GM21381 (cell line): Measurements from ENCODE around the gene ZNF740.

ENCODE experiments used
- ATAC-seq: cut with Tn5 transposase; IDR thresholded peaks from one replicate; pipeline ENCODE4 v1.9.1; 2021; ENCODE audit warnings: mild to moderate bottlenecking, moderate library complexity; ENCODE audit not compliant: unreplicated experiment

ZNF740 gene

GRCh38 chr12:53212931-53213330, 32.4 kb downstream of the ZNF740 start:
- no peak for ATAC-seq

GRCh38 chr12:53213348-53213747, 32.8 kb downstream of the ZNF740 start:
- no peak for ATAC-seq

- ATAC-seq, result no peak
Observed at GRCh38 chr12:53214221-53214620, 33.7 kb downstream of the ZNF740 start.

GRCh38 chr12:53214687-53215455, 34.3 kb downstream of the ZNF740 start:
- ATAC-seq, result no peak

GRCh38 chr12:53215497-53215896, 35.0 kb downstream of the ZNF740 start:
- ATAC-seq, result no peak

GRCh38 chr12:53217051-53217930, 36.8 kb downstream of the ZNF740 start:
- ATAC-seq, result no peak

GRCh38 chr12:53217931-53218307, 37.4 kb downstream of the ZNF740 start:
- no peak for ATAC-seq

- no peak for ATAC-seq
Observed at GRCh38 chr12:53218551-53219291, 38.2 kb downstream of the ZNF740 start.

GRCh38 chr12:53219292-53219955, 38.9 kb downstream of the ZNF740 start:
- no peak for ATAC-seq

- peak; percentile 23 for ATAC-seq
Observed at GRCh38 chr12:53219956-53220693, 39.6 kb downstream of the ZNF740 start.

GRCh38 chr12:53220694-53221202, 40.2 kb downstream of the ZNF740 start:
- peak; percentile 51 for ATAC-seq

GRCh38 chr12:53221203-53222080, 40.9 kb downstream of the ZNF740 start:
- peak; percentile 26 for ATAC-seq

GRCh38 chr12:53222170-53222721, 41.7 kb downstream of the ZNF740 start:
- ATAC-seq, result no peak

GRCh38 chr12:53222806-53223261, 42.3 kb downstream of the ZNF740 start:
- no peak for ATAC-seq

GRCh38 chr12:53223389-53224060, 43.0 kb downstream of the ZNF740 start:
- ATAC-seq, result no peak

- ATAC-seq, result no peak
Observed at GRCh38 chr12:53224061-53224896, 43.8 kb downstream of the ZNF740 start.
